PC-9 (cell line): ENCODE data around the gene SYNE1. TPM values are rescaled to one million over a fixed set of nuclear protein-coding genes. Genes with fewer than 3 reads are reported as not detected.
A peak's percentile ranks its signal among the peaks of the same experiment; 100 is the strongest.

Source experiments
- BruUV-seq: library from RNA; stranded (reverse); fragments of 400-500 nt; replicated peaks from 2 replicates; lab custom pipeline; 2021; lab: Mats Ljungman, UMichigan
- CTCF ChIA-PET: fragments of 300-600 bp; sonication (Branson Sonifier 250); formaldehyde crosslinking; loops from one replicate; lab custom pipeline; 2022; ENCODE audit warnings: antibody characterized with exemption; lab: Charles Lee
- POLR2A ChIA-PET: fragments of 300-600 bp; sonication (Branson Sonifier 250); formaldehyde crosslinking; loops from one replicate; lab custom pipeline; 2022; ENCODE audit warnings: antibody characterized with exemption; ENCODE audit not compliant: unreplicated experiment; lab: Charles Lee
- DNase-seq, 2 experiments: peaks; one replicate each; pipeline versions ENCODE4 v3.0.0 to v3.0.0-alpha.2; 2015 to 2022; ENCODE audit warnings: mixed read lengths in 1 of 2
- H2AFZ ChIP-seq: fragments of 200-600 bp; sonication (generic); 2 replicates; pipeline ENCODE4 v1.8.1; 2017; ENCODE audit warnings: antibody characterized with exemption
- H3F3A ChIP-seq: fragments of 200-600 bp; sonication (generic); 2 replicates; pipeline ENCODE4 v1.8.1; 2017; ENCODE audit warnings: antibody characterized with exemption, mild to moderate bottlenecking, low read depth; ENCODE audit not compliant: insufficient read depth
- H3K27ac ChIP-seq: fragments of 200-600 bp; sonication (generic); 2 replicates; pipeline ENCODE4 v1.6.1; 2016; ENCODE audit warnings: mixed run types
- H3K27me3 ChIP-seq: fragments of 200-600 bp; sonication (generic); 2 replicates; pipeline ENCODE4 v1.6.1; 2016; ENCODE audit warnings: low read depth, mixed run types; ENCODE audit not compliant: insufficient read depth
- H3K36me3 ChIP-seq: fragments of 200-600 bp; sonication (generic); 2 replicates; pipeline ENCODE4 v1.6.1; 2016; ENCODE audit warnings: low read depth, mixed run types
- H3K4me1 ChIP-seq: fragments of 200-600 bp; sonication (generic); replicated peaks from 2 replicates; pipeline ENCODE4 v1.6.1; 2016; ENCODE audit warnings: mixed run types; ENCODE audit not compliant: insufficient read depth
- H3K4me2 ChIP-seq: fragments of 200-600 bp; sonication (generic); 2 replicates; pipeline ENCODE4 v1.6.1; 2017; ENCODE audit warnings: mixed run types
- H3K4me3 ChIP-seq: fragments of 200-600 bp; sonication (generic); 2 replicates; pipeline ENCODE4 v1.6.1; 2016; ENCODE audit warnings: mixed run types
- H3K79me2 ChIP-seq: fragments of 200-600 bp; sonication (generic); 2 replicates; pipeline ENCODE4 v1.6.1; 2017; ENCODE audit warnings: low read depth, mixed run types
- H3K9me2 ChIP-seq: fragments of 200-600 bp; sonication (generic); 2 replicates; pipeline ENCODE4 v1.8.1; 2017; ENCODE audit warnings: mild to moderate bottlenecking; ENCODE audit not compliant: insufficient read depth
- H3K9me3 ChIP-seq: fragments of 200-600 bp; sonication (generic); 2 replicates; pipeline ENCODE4 v1.8.1; 2016; ENCODE audit warnings: low read depth; ENCODE audit not compliant: insufficient read depth
- H4K20me1 ChIP-seq: fragments of 200-600 bp; sonication (generic); 2 replicates; pipeline ENCODE4 v1.8.1; 2017; ENCODE audit not compliant: insufficient read depth
- CTCF ChIP-seq: fragments of 200-600 bp; sonication (generic); conservative IDR thresholded peaks from 2 replicates; pipeline ENCODE4 v1.6.1; 2017; ENCODE audit warnings: mixed run types, antibody characterized with exemption, mild to moderate bottlenecking, moderate library complexity
- EZH2 ChIP-seq: fragments of 200-600 bp; sonication (generic); IDR thresholded peaks from 2 replicates; pipeline ENCODE4 v1.8.0; 2017; ENCODE audit warnings: antibody characterized with exemption, low read depth
- intact Hi-C: fragments of 100-400 bp; cut with micrococcal nuclease; formaldehyde crosslinking; loops from one replicate; pipeline ENCODE4 v1.10.0; 2022; ENCODE audit not compliant: unreplicated experiment
- total RNA-seq: library from RNA; stranded (reverse); gene quantifications from 2 replicates; pipeline ENCODE4 v1.2.3, GENCODE V29; 2021

Gene SYNE1
- total RNA-seq, 1 experiment from 2014 or later, result 13.4 TPM

- CTCF ChIA-PET, result no interaction called here
- H3K27ac ChIP-seq, result no peak overlapping the region
- H3F3A ChIP-seq, result no peaks in the 10 kb centered on the region
- TF ChIP-seq EZH2 (no peak), CTCF (no peak)
- no peak for DNase-seq
- no peaks in the 10 kb centered on the region for H3K27me3 ChIP-seq
- BruUV-seq, result no TSS peak
- POLR2A ChIA-PET, result no interaction called here
- no peaks in the 10 kb centered on the region; the same call in 1 of the 2 replicates for H3K9me2 ChIP-seq
- H2AFZ ChIP-seq, result no peak overlapping the region
- no peaks in the 10 kb centered on the region for H3K4me1 ChIP-seq
- peaks cover 6% of the 10 kb centered on the region; the same call in 1 of the 2 replicates for H3K9me3 ChIP-seq
- intact Hi-C loops, result no loop called here
- no peaks in the 10 kb centered on the region for H4K20me1 ChIP-seq
- H3K36me3 ChIP-seq, result no peaks in the 10 kb centered on the region
- no peak overlapping the region for H3K4me2 ChIP-seq
- H3K4me3 ChIP-seq, result no peak overlapping the region
- no peaks in the 10 kb centered on the region for H3K79me2 ChIP-seq
Observed at GRCh38 chr6:152221806-152222628, 415.1 kb downstream of the SYNE1 start.

- BruUV-seq, result no TSS peak
- Histone ChIP-seq H3K79me2 (no peaks in the 10 kb centered on the region), H3K27me3 (no peaks in the 10 kb centered on the region), H3F3A (no peaks in the 10 kb centered on the region), H3K36me3 (no peaks in the 10 kb centered on the region), H3K9me2 (no peaks in the 10 kb centered on the region; the same call in 1 of the 2 replicates), H3K27ac (no peak overlapping the region), H4K20me1 (no peaks in the 10 kb centered on the region), H2AFZ (0 out of 2 replicates have a peak overlapping the region, but pooled peaks have one; percentile 16), H3K4me2 (no peak overlapping the region), H3K4me1 (no peaks in the 10 kb centered on the region), H3K4me3 (no peak overlapping the region), H3K9me3 (peaks cover 6% of the 10 kb centered on the region; the same call in 1 of the 2 replicates)
- TF ChIP-seq EZH2 (no peak), CTCF (no peak)
- intact Hi-C loops, result no loop called here
- DNase-seq, result no peak
- ChIA-PET CTCF (no interaction called here), POLR2A (interaction anchor here (0.6 kb wide), 1 partner anchor 26 kb away, joined by 3 read pairs; no protein-coding TSS in a partner anchor)
Observed at GRCh38 chr6:152220786-152221185, 416.4 kb downstream of the SYNE1 start.

GRCh38 chr6:152218887-152219286 is 418.3 kb downstream of the SYNE1 start:
- intact Hi-C loops, result no loop called here
- no peak overlapping the region for H3K27ac ChIP-seq
- H2AFZ ChIP-seq, result no peak overlapping the region; the same call in 1 of the 2 replicates
- POLR2A ChIA-PET, result no interaction called here
- DNase-seq, result no peak
- H3K79me2 ChIP-seq, result no peaks in the 10 kb centered on the region
- no TSS peak for BruUV-seq
- no peak overlapping the region for H3K4me2 ChIP-seq
- no peaks in the 10 kb centered on the region for H3K36me3 ChIP-seq
- H3K9me3 ChIP-seq, result peaks cover 6% of the 10 kb centered on the region; the same call in 1 of the 2 replicates
- H3K9me2 ChIP-seq, result no peaks in the 10 kb centered on the region; the same call in 1 of the 2 replicates
- no peak overlapping the region for H3K4me3 ChIP-seq
- no peaks in the 10 kb centered on the region for H3K4me1 ChIP-seq
- no peaks in the 10 kb centered on the region for H3K27me3 ChIP-seq
- no peaks in the 10 kb centered on the region for H4K20me1 ChIP-seq
- CTCF ChIA-PET, result no interaction called here
- no peak for TF ChIP-seq CTCF
- TF ChIP-seq EZH2, result no peak
- no peaks in the 10 kb centered on the region for H3F3A ChIP-seq
